ENCODE results near the gene ADK. TPM values are rescaled to one million over a fixed set of nuclear protein-coding genes. Genes with fewer than 3 reads are reported as not detected.

Gene ADK
- total and polyA plus RNA-seq, 2 donors (not counting 3 experiments of a cell fraction or from before 2014, with no cell fraction given) = 11.7 to 46.5 TPM

- Histone ChIP-seq H3K4me3 (replicated peaks in 1 of 3; ENCODE audit: insufficient read depth in 1 of 3, low read depth in 1 of 3, low read length in 3 of 3) (no peak overlapping the region), H3K36me3 (ENCODE audit: control insufficient read depth in 2 of 2, extremely low read depth in 1 of 2, insufficient read depth in 2 of 2, low read length in 2 of 2) (no peaks in the 10 kb centered on the region), H4K20me1 (replicated peaks; ENCODE audit: control insufficient read depth, extremely low read depth, insufficient read depth, low read length) (no peaks in the 10 kb centered on the region), H3K9ac (replicated peaks; ENCODE audit: extremely low read depth, insufficient read depth, low read length) (no peak overlapping the region), H3K79me2 (ENCODE audit: control insufficient read depth, insufficient read depth, low read length) (no peaks in the 10 kb centered on the region), H3K4me2 (ENCODE audit: insufficient read depth, low read length) (no peak overlapping the region), H3K9me1 (replicated peaks; ENCODE audit: control insufficient read depth, extremely low read depth, insufficient read depth, low read length) (no peaks in the 10 kb centered on the region), H3K4me1 (ENCODE audit: control insufficient read depth, extremely low read depth, insufficient read depth, low read length) (no peaks in the 10 kb centered on the region), H2AFZ (ENCODE audit: low read depth, low read length) (no peak overlapping the region), H3K27ac (ENCODE audit: insufficient read depth, low read depth, low read length) (no peak overlapping the region), H3K27me3 (ENCODE audit: control insufficient read depth in 2 of 2, insufficient read depth in 2 of 2, low read length in 2 of 2) (no peaks in the 10 kb centered on the region), H3K9me3 (replicated peaks; ENCODE audit: control insufficient read depth, insufficient read depth, low read length) (no peaks in the 10 kb centered on the region)
- CTCF ChIA-PET = interaction anchor here (1.2 kb wide), 1 partner anchor 20 kb away, joined by 3 read pairs; no protein-coding TSS in a partner anchor
- POLR2A ChIA-PET = no interaction called here
- FAIRE-seq (no peak), DNase-seq (ENCODE audit: low read depth, low spot score) (no peak)
- no TSS peak for BruUV-seq (replicated peaks)
- intact Hi-C loops (cut with micrococcal nuclease) = no loop called here
- TF ChIP-seq MYC (IDR thresholded peaks at IDR 0.05; ENCODE audit: low read depth, low read length) (no peak), POLR2AphosphoS5 (IDR thresholded peaks at IDR 0.05; ENCODE audit: insufficient read depth, low read depth, low read length) (no peak), JUN (IDR thresholded peaks at IDR 0.05; ENCODE audit: borderline replicate concordance, insufficient read depth, insufficient read length, low read depth) (no peak), GATA2 (IDR thresholded peaks at IDR 0.05; ENCODE audit: insufficient read depth, insufficient read length, low read depth, low read length) (no peak), FOS (IDR thresholded peaks at IDR 0.05; ENCODE audit: borderline replicate concordance, insufficient read depth, low read length) (no peak)
- TF ChIP-seq, protein P1, sequence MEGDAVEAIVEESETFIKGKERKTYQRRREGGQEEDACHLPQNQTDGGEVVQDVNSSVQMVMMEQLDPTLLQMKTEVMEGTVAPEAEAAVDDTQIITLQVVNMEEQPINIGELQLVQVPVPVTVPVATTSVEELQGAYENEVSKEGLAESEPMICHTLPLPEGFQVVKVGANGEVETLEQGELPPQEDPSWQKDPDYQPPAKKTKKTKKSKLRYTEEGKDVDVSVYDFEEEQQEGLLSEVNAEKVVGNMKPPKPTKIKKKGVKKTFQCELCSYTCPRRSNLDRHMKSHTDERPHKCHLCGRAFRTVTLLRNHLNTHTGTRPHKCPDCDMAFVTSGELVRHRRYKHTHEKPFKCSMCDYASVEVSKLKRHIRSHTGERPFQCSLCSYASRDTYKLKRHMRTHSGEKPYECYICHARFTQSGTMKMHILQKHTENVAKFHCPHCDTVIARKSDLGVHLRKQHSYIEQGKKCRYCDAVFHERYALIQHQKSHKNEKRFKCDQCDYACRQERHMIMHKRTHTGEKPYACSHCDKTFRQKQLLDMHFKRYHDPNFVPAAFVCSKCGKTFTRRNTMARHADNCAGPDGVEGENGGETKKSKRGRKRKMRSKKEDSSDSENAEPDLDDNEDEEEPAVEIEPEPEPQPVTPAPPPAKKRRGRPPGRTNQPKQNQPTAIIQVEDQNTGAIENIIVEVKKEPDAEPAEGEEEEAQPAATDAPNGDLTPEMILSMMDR (IDR thresholded peaks at IDR 0.05; ENCODE audit: extremely low read depth in 1 of 2, insufficient read depth in 1 of 2, low read depth in 1 of 2, low read length in 2 of 2) = no peak
- dilution Hi-C loops (cut with MboI; ENCODE audit: extremely low pct_ligation_motif_present, low sequenced_read_pairs) = no loop called here
Measured at GRCh38 chr10:74752371-74753040, 601.5 kb downstream of the ADK start.

Measured in endothelial cell of umbilical vein (primary cell).